Measurements from ENCODE around the gene BLCAP.

BLCAP gene

GRCh38 chr20:37468886-37469285 lies 58.8 kb downstream of the BLCAP start:
- TF ChIP-seq CTCF (IDR thresholded peaks at IDR 0.05; ENCODE audit: borderline replicate concordance, control extremely low read depth, extremely low read depth, insufficient read depth, missing control alignments), result no peak
- DNase-seq (ENCODE audit: low spot score), result no peak
- in situ Hi-C loops (cut with MboI; ENCODE audit: low sequenced_read_pairs, unreplicated experiment), result no loop called here
